Endothelial cell of umbilical vein (primary cell): Measurements from ENCODE around the gene HNRNPLL. TPM values are rescaled to one million over a fixed set of nuclear protein-coding genes. Genes with fewer than 3 reads are reported as not detected.

Experiments used
- BruUV-seq: library from RNA; stranded (reverse); fragments of 400-500 nt; replicated peaks from 2 replicates; lab custom pipeline; 2021; lab: Mats Ljungman, UMichigan
- CTCF ChIA-PET: fragments of 300-600, 350-600 bp; sonication (Branson Sonifier 250); formaldehyde crosslinking; loops from one replicate; lab custom pipeline; 2021; ENCODE audit warnings: antibody characterized with exemption, inconsistent platforms; lab: Charles Lee
- POLR2A ChIA-PET: fragments of 300-600, 350-600 bp; sonication (Branson Sonifier 250); formaldehyde crosslinking; loops from one replicate; lab custom pipeline; 2021; ENCODE audit warnings: antibody characterized with exemption, inconsistent platforms; lab: Charles Lee
- DNase-seq: peaks from one replicate; pipeline ENCODE4 v3.0.0-alpha.2; 2011; ENCODE audit warnings: low read depth, low spot score
- FAIRE-seq: peaks from 2 replicates; lab custom pipeline; 2011; peaks lifted over from hg19 to GRCh38; lab: Jason Lieb, UNC
- H2AFZ ChIP-seq: 2 replicates; pipeline ENCODE4 v1.6.0; 2012; ENCODE audit warnings: low read depth, low read length, control low read depth, inconsistent platforms
- H3K27ac ChIP-seq: 2 replicates; pipeline ENCODE4 v1.5.1; 2011; ENCODE audit warnings: low read depth, mild to moderate bottlenecking, control low read depth, low read length, moderate library complexity; ENCODE audit not compliant: insufficient read depth
- H3K27me3 ChIP-seq, 2 experiments: 2 replicates each; pipeline versions ENCODE4 v1.6.0 to v1.6.1; 2011; ENCODE audit warnings: low read length in 2 of 2, mixed read lengths in 1 of 2; ENCODE audit not compliant: control insufficient read depth in 2 of 2, insufficient read depth in 2 of 2
- H3K36me3 ChIP-seq, 2 experiments: 2 replicates in 1 of 2; 3 replicates in 1 of 2; pipeline ENCODE4 v1.5.1; 2011; ENCODE audit warnings: low read length in 2 of 2, mild to moderate bottlenecking in 1 of 2, moderate library complexity in 1 of 2; ENCODE audit not compliant: control insufficient read depth in 2 of 2, insufficient read depth in 2 of 2; ENCODE audit errors: extremely low read depth in 1 of 2
- H3K4me1 ChIP-seq: 3 replicates; pipeline ENCODE4 v1.5.1; 2011; ENCODE audit warnings: mild to moderate bottlenecking, low read length; ENCODE audit not compliant: control insufficient read depth, insufficient read depth; ENCODE audit errors: extremely low read depth
- H3K4me2 ChIP-seq: 2 replicates; pipeline ENCODE4 v1.6.1; 2011; ENCODE audit warnings: low read length, control low read depth, mixed read lengths; ENCODE audit not compliant: insufficient read depth
- H3K4me3 ChIP-seq, 3 experiments: fragments of 200-600 bp in 1 of 3; sonication (generic), shearing (Covaris generic) in 1 of 3; replicated peaks in 1 of 3; 2 replicates each; pipeline ENCODE4 v1.5.1; 2011 to 2016; ENCODE audit warnings: control low read depth in 3 of 3, low read length in 3 of 3, mild to moderate bottlenecking in 2 of 3, inconsistent platforms in 1 of 3, low read depth in 1 of 3, moderate library complexity in 1 of 3; ENCODE audit not compliant: insufficient read depth in 1 of 3
- H3K79me2 ChIP-seq: 2 replicates; pipeline ENCODE4 v1.6.0; 2012; ENCODE audit warnings: low read length, inconsistent platforms; ENCODE audit not compliant: control insufficient read depth, insufficient read depth
- H3K9ac ChIP-seq: replicated peaks from 2 replicates; pipeline ENCODE3; 2011; ENCODE audit warnings: low read length, control low read depth; ENCODE audit not compliant: insufficient read depth; ENCODE audit errors: extremely low read depth
- H3K9me1 ChIP-seq: replicated peaks from 3 replicates; pipeline ENCODE4 v1.6.0; 2011; ENCODE audit warnings: mild to moderate bottlenecking, low read length; ENCODE audit not compliant: control insufficient read depth, insufficient read depth; ENCODE audit errors: extremely low read depth
- H3K9me3 ChIP-seq: replicated peaks from 2 replicates; pipeline ENCODE4 v1.5.1; 2012; ENCODE audit warnings: low read length, inconsistent platforms; ENCODE audit not compliant: control insufficient read depth, insufficient read depth
- H4K20me1 ChIP-seq: replicated peaks from 2 replicates; pipeline ENCODE3; 2011; ENCODE audit warnings: mild to moderate bottlenecking, low read length; ENCODE audit not compliant: control insufficient read depth, insufficient read depth; ENCODE audit errors: extremely low read depth
- CTCF ChIP-seq, 2 donors: IDR thresholded peaks; 1 replicate in 1 of 2; 2 replicates in 1 of 2; pipeline ENCODE4 v1.5.1; 2011; ENCODE audit warnings: low read length in 2 of 2, mild to moderate bottlenecking in 2 of 2, moderate library complexity in 2 of 2, control low read depth in 1 of 2, inconsistent platforms in 1 of 2, low read depth in 1 of 2; ENCODE audit not compliant: insufficient read depth in 1 of 2; ENCODE audit errors: extremely low read depth in 1 of 2
- EZH2 ChIP-seq: IDR thresholded peaks from 2 replicates; pipeline ENCODE4 v1.6.1; 2012; ENCODE audit warnings: borderline replicate concordance, low read depth, mild to moderate bottlenecking, moderate library complexity, low read length, inconsistent platforms; ENCODE audit not compliant: severe bottlenecking
- FOS ChIP-seq: IDR thresholded peaks from 2 replicates; pipeline ENCODE4 v1.6.1; 2011; ENCODE audit warnings: mild to moderate bottlenecking, low read length, moderate library complexity, borderline replicate concordance; ENCODE audit not compliant: insufficient read depth
- GATA2 ChIP-seq: IDR thresholded peaks from 2 replicates; pipeline ENCODE4 v1.7.0; 2011; ENCODE audit warnings: low read depth, mild to moderate bottlenecking, moderate library complexity, mixed read lengths, low read length; ENCODE audit not compliant: insufficient read length, insufficient read depth
- JUN ChIP-seq: IDR thresholded peaks from 2 replicates; pipeline ENCODE4 v1.6.1; 2011; ENCODE audit warnings: borderline replicate concordance, low read depth; ENCODE audit not compliant: insufficient read length, insufficient read depth
- MAX ChIP-seq: IDR thresholded peaks from 2 replicates; pipeline ENCODE4 v1.6.1; 2011; ENCODE audit not compliant: insufficient read depth, insufficient read length
- MYC ChIP-seq: IDR thresholded peaks from one replicate; pipeline ENCODE4 v1.6.1; 2011; ENCODE audit warnings: mild to moderate bottlenecking, low read depth, low read length
- POLR2A ChIP-seq: IDR thresholded peaks from 2 replicates; pipeline ENCODE4 v1.6.1; 2012; ENCODE audit warnings: low read depth, mild to moderate bottlenecking, control low read depth, low read length
- POLR2AphosphoS5 ChIP-seq: IDR thresholded peaks from 2 replicates; pipeline ENCODE4 v1.6.1; 2012; ENCODE audit warnings: low read depth, mild to moderate bottlenecking, control low read depth, low read length, moderate library complexity; ENCODE audit not compliant: insufficient read depth
- dilution Hi-C: fragments of 300-500 bp; cut with MboI; formaldehyde crosslinking; loops from one replicate; pipeline ENCODE4 v1.15.0; 2019; ENCODE audit warnings: low sequenced_read_pairs; ENCODE audit not compliant: extremely low pct_ligation_motif_present
- intact Hi-C: fragments of 100-400 bp; cut with micrococcal nuclease; formaldehyde crosslinking; loops from one replicate; pipeline ENCODE4 v1.10.0; 2022
- polyA plus RNA-seq, 4 experiments: library from polyadenylated mRNA; depleted of rRNA in 3 of 4; stranded (reverse) in 3 of 4; unstranded in 1 of 4; fragments of >200 nt; gene quantifications; 2 replicates each; pipeline versions ENCODE4 v1.2.1 to v1.2.3, GENCODE V29; 2011 to 2012; ENCODE audit warnings: missing spikeins in 1 of 4
- total RNA-seq: library from RNA; stranded (reverse); gene quantifications from 2 replicates; pipeline ENCODE4 v1.2.3, GENCODE V29; 2021

The HNRNPLL gene
- total and polyA plus RNA-seq, 2 donors (not counting 3 experiments of a cell fraction or from before 2014, with no cell fraction given), result 19.8 to 56.2 TPM

GRCh38 chr2:38626326-38627035, 23.8 kb upstream of the HNRNPLL start:
- TF ChIP-seq JUN (no peak), FOS (no peak), GATA2 (no peak), EZH2 (no peak), MAX (no peak), MYC (no peak), POLR2AphosphoS5 (no peak), CTCF (IDR thresholded peaks at IDR 0.05; ENCODE audit: extremely low read depth in 1 of 2, insufficient read depth in 1 of 2, low read depth in 1 of 2, low read length in 2 of 2) (no peak), POLR2A (no peak)
- Histone ChIP-seq H3K4me1 (no peaks in the 10 kb centered on the region), H3K9me3 (no peaks in the 10 kb centered on the region), H3K27me3 (peaks cover 3% of the 10 kb centered on the region in 2 experiments), H3K4me3 (no peak overlapping the region), H4K20me1 (no peaks in the 10 kb centered on the region), H2AFZ (no peak overlapping the region), H3K4me2 (no peak overlapping the region), H3K36me3 (no peaks in the 10 kb centered on the region), H3K79me2 (no peaks in the 10 kb centered on the region), H3K9ac (no peak overlapping the region), H3K27ac (no peak overlapping the region), H3K9me1 (no peaks in the 10 kb centered on the region)
- intact Hi-C loops (no loop called here), dilution Hi-C loops (no loop called here)
- no peak for DNase-seq
- no TSS peak for BruUV-seq
- POLR2A ChIA-PET, result no interaction called here
- CTCF ChIA-PET, result interaction anchor here (0.7 to 2.0 kb wide), 6 partner anchors 8 to 161 kb away, joined by 3 to 7 read pairs (median 3); no protein-coding TSS in a partner anchor
- no peak for FAIRE-seq
